HG02973 (cell line): ENCODE data around the gene ARL6IP6.
"Not testable (repeated sequence)": the region's sequence is repeated elsewhere in the genome, so short reads cannot be mapped to it uniquely, and the experiment has no call there.

ENCODE experiments used
- ATAC-seq: cut with Tn5 transposase; IDR thresholded peaks from one replicate; pipeline ENCODE4 v1.9.1; 2021; ENCODE audit warnings: moderate library complexity; ENCODE audit not compliant: unreplicated experiment

Gene ARL6IP6

DNA sequence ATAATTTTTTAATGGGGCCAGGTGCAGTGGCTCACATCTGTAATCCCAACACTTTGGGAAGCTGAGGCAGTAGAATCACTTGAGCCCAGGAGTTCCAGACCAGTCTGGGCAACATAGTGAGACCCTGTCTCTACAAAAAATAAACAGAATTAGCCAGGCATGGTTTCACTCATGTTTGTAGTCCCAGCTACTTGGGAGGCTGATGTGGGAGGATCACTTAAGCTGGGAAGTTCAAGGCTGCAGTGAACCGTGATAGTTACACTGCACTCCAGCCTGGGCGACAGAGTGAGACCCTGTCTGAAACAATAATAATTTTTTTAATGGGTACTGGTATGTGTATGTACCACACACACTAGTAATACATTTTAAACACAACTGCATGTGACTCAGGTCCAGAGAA, 2.4 kb downstream of the ARL6IP6 start:
- no peak for ATAC-seq

DNA sequence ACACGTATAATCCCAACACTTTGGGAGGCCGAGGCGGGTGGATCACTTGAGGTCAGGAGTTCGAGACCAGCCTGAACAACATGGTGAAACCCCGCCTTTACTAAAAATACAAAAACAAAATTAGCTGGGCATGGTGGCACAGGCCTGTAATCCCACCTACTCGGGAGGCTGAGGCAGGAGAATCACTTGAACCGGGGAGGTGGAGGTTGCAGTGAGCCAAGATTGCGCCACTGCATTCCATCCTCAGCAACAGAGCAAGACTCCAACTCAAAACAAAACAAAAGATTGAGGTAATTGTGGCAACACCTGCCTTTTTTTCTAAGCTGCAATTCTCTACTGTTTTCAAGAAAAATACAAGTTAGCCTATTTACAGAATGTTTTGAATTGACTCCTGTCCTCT, 4.2 kb downstream of the ARL6IP6 start:
- not testable (repeated sequence) for ATAC-seq

DNA sequence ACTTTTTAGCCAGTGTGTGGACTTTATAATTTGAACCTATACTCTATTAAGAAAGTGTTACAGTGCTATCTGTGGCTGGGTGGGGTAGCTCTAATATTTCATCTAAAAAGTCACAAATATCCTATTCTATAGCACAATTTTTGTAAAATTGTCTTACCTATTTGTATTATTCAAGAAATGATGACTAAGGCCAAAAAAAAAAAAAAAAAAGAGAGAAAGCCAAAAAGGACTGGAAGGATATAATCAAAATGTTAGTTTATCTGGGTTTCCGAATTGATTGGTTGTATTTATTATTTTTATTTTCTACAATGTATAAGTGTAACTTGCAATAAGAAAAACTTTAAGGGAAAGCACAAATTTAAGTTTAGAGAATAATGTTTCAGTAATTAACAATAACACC, 5.5 kb downstream of the ARL6IP6 start:
- no peak for ATAC-seq

DNA sequence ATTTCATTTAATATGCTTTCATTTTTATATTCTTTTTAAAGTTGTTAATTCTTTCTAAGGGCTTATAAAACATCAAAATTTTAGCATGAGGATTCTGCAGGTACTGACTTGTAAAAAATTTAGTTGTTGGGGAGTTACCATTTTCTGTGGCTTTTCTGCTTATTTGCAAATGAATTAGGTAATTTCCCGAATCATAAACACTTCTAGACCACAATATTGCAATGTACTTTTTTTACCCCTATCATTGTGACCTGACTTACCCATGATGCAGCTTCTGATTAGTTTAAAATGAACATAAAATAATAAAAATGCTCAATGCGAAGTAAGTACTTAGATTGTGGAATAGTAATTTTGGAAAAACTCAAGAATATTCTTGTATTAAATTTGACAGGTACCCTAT, 11.4 kb downstream of the ARL6IP6 start:
- ATAC-seq = no peak

DNA sequence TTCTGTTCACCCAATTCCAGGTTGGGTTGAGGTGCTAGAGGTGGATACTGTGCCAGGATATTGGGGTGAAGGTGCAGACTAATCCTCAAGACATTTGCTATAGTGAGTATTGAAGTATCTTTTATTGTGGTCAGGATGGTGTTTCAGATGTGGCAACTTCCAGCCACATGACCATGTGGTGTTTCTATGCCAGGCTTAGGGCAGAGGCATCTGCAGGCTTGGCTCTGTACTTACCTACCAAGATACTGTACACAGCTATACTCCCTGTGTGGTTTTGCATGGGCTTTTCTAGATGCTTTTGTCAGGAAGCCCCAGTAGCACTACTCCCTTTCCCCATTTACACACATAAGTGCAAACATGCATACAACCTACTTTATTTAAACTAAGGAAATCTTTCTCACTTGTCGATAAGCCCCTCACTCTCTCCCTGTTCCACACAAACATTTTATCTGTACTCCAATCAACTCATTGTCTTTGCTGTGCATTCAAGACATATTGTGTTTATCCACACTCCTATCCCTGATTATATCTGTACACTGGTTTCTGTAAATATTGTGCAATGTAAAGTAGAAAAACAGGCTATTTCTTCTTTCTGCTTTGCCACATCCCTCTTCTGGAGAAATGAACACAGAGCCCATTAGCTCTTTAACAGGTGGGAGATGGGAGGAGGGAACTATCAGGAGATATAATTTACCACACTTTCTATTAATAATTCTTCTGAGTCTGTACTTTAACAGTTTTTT, 12.3 kb downstream of the ARL6IP6 start:
- peak; percentile 54 for ATAC-seq

DNA sequence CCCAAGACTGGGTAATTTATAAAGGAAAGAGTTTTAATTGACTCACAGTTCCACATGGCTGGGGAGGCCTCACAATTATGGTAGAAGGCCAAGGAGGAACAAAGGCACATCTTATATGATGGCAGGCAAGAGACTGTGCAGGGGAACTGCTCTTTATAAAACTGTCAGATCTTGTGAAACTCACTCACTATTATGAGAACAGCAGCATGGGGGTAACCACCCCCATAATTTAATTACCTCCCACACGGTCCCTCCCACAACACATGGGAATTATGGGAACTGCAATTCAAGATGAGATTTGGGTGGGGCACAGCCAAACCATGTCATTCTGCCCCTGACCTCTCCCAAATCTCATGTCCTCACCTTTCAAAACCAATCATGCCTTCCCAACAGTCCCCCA, 19.1 kb downstream of the ARL6IP6 start:
- not testable (repeated sequence) for ATAC-seq

DNA sequence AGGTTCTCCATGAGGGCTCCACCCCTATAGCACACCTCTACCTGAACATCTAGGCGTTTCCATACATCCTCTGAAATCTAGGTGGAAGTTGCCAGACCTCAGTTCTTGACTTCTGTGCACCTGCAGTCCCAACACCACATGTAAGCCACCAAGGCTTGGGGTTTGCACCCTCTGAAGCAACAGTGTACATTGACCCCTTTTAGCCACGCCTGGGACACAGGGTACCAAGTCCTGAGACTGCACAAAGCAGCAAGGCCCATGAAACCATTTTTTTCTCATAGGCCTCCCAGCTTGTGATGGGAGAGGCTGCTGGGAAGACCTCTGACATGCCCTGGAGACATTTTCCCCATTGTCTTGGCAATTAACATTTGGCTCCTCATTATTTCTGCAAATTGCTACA, 20.0 kb downstream of the ARL6IP6 start:
- no peak for ATAC-seq

DNA sequence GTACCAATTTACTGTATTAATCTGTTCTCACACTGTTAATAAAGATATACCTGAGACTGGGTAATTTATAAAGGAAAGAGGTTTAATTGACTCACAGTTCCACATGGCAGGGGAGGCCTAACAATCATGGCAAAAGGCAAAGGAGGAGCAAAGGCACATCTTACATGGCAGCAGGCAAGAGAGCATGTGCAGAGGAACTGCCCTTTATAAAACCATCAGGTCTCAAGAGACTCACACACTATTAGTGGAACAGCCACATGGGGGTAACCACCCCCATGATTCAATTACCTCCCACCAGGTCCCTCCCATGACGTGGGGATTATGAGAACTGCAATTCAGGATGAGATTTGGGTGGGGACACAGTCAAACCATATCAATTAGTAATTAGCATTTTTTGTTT, 21.3 kb downstream of the ARL6IP6 start:
- not testable (repeated sequence) for ATAC-seq

DNA sequence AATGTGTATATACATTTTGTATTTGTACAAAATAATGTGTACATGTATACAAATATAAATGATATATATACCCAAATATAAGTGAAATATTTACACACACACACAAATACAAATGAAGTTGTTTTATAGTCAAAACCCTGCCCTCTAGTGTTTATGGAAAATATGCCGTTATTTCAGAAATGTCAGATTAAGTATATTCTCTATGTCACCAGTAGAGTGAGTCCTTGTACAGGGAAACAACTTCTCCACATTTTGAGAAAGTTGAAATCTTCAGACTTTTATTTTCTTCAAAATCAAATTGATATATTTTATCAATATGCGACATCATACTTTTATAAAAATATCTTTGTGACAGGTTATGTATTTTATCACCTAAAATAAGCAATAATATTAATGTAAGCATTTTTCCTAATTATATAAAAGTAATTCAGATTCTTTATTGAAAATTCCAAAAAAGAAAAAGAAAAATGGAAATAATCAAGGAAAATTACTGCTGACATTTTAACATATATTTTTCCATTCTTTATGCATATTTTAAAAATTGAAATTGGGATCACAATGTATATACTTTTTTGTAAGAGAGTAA, 22.4 kb downstream of the ARL6IP6 start:
- peak; percentile 92 for ATAC-seq

DNA sequence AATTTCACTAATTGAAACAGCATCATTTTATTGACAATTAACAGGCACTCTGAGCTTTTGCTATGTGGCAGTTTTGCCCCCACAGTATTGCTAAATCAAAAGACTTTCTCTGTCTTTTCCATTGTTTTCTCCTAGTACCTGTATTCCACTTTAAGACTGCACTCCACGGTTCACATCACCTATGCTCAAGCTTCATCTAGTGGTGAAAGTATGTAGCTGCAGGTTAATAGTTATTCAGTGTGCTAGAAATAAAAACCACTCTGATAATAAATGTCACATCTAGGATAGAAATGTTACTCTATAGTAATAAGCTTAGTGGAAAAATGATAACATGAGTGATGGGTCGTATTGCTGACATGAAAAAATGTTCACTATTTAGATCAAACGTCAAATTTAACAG, 24.6 kb downstream of the ARL6IP6 start:
- peak; percentile 52 for ATAC-seq

DNA sequence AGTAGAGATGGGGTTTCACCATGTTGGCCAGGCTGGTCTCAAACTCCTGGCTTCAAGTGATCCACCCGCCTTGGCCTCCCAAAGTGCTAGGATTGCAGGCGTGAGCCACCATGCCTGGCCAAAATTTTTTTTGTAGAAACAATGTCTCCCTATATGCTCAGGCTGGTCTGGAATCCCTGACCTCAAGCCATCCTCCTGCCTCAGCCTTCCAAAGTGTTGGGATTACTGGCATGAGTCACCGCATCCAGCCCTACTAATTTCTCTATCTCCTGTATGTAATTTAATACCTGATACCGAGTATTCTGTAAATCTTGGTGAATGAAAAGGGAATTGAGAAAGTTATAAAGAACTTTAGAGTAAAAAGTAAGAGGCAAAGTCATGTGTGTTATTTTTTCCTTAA, 29.3 kb downstream of the ARL6IP6 start:
- ATAC-seq = not testable (repeated sequence)

DNA sequence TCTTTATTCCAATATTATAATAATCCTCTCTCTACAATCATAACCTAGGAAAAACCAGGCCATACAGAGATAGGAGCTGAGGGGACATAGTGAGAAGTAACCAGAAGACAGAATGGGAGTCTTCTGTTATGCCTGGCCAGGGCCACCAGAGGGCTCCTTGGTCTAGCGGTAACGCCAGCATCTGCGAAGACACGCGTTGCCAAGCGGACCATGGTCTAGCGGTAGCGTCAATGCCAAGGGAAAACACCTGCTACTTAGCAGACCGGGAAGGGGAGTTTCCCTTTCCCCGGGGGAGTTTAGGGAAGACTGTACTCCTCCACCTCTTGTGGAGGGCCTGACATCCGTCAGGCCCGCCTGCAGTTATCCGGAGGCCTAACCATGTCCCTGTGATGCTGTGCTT, 36.6 kb downstream of the ARL6IP6 start:
- ATAC-seq = no peak

DNA sequence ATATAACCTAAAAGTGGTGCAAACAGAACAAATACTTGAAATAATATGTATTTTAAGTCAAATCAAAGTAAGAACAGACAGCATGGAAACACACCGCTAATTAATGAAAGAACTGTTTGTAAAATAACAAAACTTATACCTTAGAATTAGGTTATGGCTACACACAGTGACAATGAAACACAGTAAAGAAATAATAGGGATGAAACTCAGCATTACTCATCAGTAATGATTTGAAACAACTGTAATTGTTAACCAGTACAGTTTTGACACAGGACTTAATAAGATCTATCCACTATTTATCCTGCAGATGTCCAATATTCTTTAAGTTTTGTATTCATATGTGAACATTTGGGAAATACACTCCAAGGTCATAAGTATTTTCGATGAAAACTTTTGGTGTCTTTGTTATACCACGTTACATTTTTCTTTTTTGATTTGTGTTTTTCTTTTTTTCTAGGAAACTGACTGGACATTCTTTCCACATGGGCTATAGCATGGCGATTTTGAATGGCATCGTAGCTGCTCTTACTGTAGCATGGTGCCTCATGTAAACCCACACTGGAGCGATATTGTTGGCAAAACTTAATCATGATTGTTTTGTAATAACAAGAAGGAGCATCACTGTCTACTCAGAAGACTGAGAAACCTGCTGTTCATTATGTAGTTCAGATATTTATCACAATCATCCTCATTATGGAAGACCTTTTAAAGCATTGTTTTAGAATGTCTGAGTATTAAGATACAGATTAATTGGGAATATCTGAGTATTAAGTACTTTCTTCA, 41.1 kb downstream of the ARL6IP6 start:
- ATAC-seq = no peak

DNA sequence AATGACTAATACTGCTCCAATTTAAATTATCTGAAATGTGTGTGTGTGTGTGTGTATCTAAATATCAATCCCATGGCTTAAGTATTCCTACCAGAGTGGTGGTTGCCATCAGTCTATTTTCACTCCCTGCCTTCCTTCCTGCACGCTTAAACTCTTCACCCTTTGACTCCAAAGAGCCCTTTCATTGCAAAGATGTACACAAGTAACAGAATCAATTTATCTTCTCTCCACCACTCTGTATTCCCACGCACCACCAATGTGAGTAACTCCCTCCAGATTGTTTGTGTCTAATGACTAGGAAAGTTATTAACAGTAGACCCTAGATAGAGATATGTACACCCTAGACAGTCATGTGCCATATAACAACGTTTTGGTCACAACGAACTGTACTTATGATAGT, 42.8 kb downstream of the ARL6IP6 start:
- no peak for ATAC-seq

DNA sequence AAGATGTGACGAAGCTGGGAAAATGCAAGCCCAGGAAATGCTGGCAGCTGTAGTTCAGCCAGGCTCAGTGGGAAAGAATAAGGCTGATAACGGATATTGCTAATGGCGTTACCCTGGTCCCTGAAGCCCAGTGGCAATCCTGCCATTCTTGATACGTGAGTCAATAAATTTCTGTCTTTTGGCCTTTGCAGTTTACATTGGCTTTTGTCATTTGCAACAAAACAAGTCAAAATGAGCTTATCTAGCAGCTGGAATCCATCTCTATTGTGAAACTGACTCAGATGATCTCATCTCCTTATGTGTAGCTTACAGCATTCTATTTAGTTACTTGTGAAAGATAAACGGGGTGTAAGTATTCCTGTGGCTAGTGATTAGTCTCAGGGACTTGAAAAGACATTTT, 43.8 kb downstream of the ARL6IP6 start:
- no peak for ATAC-seq

DNA sequence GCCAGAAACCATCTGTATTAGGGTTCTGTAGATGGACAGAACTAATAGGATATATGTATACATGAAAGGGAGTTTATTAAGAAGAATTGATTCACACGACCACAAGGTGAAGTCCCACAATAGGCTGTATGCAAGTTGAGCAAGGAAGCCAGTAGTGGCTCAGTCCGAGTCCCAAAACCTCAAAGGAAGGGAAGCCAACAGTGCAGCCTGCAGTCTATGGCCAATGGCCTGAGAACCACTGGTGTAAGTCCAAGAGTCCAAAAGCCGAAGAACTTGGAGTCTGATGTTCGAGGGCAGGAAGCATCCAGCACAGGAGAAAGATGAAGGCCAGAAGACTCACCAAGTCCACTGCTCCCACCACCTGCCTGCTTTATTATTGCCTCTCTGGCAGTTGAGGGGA, 44.8 kb downstream of the ARL6IP6 start:
- not testable (repeated sequence) for ATAC-seq

DNA sequence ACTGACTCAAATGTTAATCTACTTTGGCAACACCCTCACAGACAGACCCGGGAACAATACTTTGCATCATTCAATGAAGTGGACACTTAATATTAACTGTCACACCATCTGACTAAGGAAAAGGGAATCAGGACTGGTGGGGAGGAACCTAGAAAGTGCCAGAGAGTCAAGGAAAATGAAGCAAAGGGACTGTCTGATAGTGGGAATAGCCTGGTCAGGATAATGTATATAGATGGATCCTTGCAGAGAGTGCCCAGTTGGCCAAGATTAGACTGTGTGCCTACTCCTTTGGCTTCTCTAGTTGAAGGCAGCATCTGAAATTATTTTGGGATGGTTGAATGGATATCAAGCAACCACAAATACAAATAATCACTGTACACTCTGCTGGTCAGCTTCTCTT, 45.2 kb downstream of the ARL6IP6 start:
- no peak for ATAC-seq

DNA sequence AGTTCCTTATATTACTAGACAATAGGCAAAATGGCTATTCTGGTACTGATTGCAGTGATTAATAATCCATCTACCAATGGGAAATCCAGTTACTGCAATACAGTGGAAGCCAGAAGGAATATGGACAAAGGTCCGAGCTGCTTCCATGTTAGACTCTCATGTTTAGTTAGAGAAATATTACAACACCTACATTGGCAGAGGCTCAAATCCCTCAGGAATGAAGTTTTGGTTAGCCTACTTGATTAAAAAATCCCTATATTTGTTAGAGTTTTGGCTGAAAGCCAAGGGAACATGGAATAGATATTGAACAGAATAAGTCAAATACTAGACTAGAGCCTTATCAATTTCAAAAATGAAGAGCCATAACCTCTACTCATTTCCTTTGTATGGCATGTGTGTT, 48.5 kb downstream of the ARL6IP6 start:
- no peak for ATAC-seq

DNA sequence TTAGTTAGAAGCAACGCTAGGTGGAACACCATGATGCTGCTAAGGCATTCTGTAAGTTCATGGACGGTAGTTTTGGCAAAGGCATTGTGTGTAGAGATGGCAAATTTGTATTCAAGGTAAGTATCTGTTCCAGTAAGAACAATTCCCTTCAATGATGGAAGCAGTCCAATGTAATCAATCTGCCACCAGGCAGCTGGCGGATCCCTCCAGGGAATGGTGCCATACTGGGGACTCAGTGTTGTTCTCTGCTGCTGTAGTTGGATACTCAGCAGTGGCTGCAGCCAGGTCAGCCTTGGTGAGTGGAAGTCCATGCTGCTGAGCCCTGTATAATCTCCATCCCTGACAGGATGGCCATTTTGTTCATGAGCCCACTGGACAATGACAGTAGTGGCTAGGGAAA, 62.8 kb downstream of the ARL6IP6 start:
- ATAC-seq = no peak

DNA sequence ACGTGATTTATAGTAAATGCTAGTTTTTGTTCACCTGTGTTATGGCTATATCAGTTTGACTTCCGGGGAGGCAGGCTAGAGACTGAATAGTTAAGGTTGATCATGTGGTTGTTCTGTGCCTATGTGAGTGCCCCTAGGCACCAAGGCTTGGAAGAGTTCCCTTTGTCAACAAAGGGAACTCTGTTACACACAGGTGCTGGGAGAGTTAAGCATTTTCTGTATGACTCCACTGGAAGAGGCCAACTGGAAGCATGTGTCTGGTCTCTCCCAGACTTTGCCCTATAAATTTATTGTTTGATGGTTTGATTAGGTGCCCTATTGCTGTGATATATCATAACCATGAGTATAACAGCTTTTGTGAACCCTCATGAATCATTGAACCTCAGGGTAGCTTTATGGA, 63.8 kb downstream of the ARL6IP6 start:
- no peak for ATAC-seq

DNA sequence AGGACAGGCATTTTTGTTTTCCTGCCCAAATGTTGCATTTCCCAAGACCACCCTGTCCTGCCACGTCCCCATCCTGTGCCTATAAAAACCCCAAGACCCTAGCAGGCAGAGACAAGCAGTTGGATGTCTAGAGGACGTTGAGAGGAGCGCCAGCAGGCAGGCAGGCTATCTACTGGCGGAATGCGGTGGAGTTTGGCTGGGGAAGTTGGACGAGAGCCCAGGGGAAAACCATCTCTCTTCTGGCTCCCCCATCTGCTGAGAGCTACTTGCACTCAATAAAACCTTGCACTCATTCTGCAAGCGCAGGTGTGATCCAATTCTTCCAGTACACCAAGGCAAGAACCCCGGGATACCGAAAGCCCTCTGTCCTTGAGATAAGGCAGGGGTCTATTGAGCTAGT, 72.5 kb downstream of the ARL6IP6 start:
- ATAC-seq = no peak

DNA sequence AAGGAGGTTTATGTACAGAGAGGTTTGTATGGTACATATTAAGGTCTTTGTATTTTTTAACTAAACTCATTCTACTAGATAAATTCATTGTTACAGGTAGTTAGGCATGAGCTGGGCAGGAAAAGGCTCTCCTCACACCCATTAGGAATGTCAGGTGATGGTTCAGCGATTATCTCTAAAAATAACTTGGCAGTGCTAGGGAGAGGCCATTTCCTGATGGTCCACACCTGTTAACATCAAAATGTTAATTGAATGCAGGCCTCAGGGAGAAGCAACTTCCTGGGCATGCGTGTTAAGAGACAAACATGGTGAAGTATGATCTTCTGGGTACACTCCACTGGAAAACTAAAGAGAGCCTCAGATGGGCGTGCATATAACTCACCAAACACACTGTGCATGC, 73.6 kb downstream of the ARL6IP6 start:
- no peak for ATAC-seq
